ENCODE measurements around the gene CCDC186. TPM values are rescaled to one million over a fixed set of nuclear protein-coding genes. Genes with fewer than 3 reads are reported as not detected.

CCDC186 gene
- total and polyA plus RNA-seq, 2 donors from 2014 or later: 4.7 to 34.2 TPM

DNA sequence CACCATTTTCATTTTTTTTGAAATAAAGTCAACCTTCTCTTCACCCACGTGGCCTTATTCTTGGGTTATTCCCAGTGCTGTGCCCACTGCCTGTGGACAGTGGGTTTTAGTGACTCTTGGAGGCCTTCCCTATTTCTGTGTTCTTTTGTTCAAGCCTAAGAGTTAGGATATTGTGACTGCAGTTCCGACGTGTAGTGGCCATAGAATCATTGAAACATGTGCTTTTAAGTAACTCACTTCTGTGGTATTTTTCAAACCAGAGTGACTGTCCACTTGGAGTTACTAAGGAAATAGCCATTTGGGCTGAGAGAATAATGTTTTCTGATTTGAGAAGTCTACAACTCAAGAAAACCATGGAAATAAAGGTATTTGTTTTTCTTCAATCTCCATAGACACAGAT, 28.8 kb upstream of the CCDC186 start:
- TF ChIP-seq, protein P1, sequence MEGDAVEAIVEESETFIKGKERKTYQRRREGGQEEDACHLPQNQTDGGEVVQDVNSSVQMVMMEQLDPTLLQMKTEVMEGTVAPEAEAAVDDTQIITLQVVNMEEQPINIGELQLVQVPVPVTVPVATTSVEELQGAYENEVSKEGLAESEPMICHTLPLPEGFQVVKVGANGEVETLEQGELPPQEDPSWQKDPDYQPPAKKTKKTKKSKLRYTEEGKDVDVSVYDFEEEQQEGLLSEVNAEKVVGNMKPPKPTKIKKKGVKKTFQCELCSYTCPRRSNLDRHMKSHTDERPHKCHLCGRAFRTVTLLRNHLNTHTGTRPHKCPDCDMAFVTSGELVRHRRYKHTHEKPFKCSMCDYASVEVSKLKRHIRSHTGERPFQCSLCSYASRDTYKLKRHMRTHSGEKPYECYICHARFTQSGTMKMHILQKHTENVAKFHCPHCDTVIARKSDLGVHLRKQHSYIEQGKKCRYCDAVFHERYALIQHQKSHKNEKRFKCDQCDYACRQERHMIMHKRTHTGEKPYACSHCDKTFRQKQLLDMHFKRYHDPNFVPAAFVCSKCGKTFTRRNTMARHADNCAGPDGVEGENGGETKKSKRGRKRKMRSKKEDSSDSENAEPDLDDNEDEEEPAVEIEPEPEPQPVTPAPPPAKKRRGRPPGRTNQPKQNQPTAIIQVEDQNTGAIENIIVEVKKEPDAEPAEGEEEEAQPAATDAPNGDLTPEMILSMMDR (IDR thresholded peaks at IDR 0.05; ENCODE audit: borderline replicate concordance, extremely low read depth, insufficient read depth): no peak
- Histone ChIP-seq H3K4me1 (ENCODE audit: control insufficient read depth in 2 of 3, insufficient read depth in 2 of 3, low read depth in 1 of 3, low read length in 3 of 3) (no peaks in the 10 kb centered on the region), H3K9ac (ENCODE audit: low read length in 3 of 3) (no peak overlapping the region), H3K36me3 (ENCODE audit: control insufficient read depth in 2 of 3, insufficient read depth in 3 of 3, low read length in 3 of 3) (no peaks in the 10 kb centered on the region), H3K27ac (ENCODE audit: low read depth in 2 of 2, low read length in 2 of 2) (no peak overlapping the region), H3K9me3 (ENCODE audit: control insufficient read depth in 2 of 3, insufficient read depth in 1 of 3, low read length in 3 of 3) (no peaks in the 10 kb centered on the region), H3K4me3 (ENCODE audit: low read length in 3 of 3) (no peak overlapping the region), H3K27me3 (ENCODE audit: control insufficient read depth, insufficient read depth, low read length) (no peaks in the 10 kb centered on the region)
- no peak for FAIRE-seq
- intact Hi-C loops (cut with DNase I): no loop called here
- DNase-seq: no peak

GRCh38 chr10:114199239-114199638, 25.2 kb upstream of the CCDC186 start:
- H3K4me3 ChIP-seq (ENCODE audit: low read length in 3 of 3): no peak overlapping the region
- H3K9me3 ChIP-seq (ENCODE audit: control insufficient read depth in 2 of 3, insufficient read depth in 1 of 3, low read length in 3 of 3): no peaks in the 10 kb centered on the region
- no peaks in the 10 kb centered on the region for H3K36me3 ChIP-seq (ENCODE audit: control insufficient read depth in 2 of 3, insufficient read depth in 3 of 3, low read length in 3 of 3)
- intact Hi-C loops (cut with DNase I): no loop called here
- no peak for FAIRE-seq
- TF ChIP-seq, protein P1 (IDR thresholded peaks at IDR 0.05; ENCODE audit: borderline replicate concordance, extremely low read depth, insufficient read depth): no peak
- no peaks in the 10 kb centered on the region for H3K27me3 ChIP-seq (ENCODE audit: control insufficient read depth, insufficient read depth, low read length)
- DNase-seq: no peak
- H3K9ac ChIP-seq (ENCODE audit: low read length in 3 of 3): no peak overlapping the region
- H3K4me1 ChIP-seq (ENCODE audit: control insufficient read depth in 2 of 3, insufficient read depth in 2 of 3, low read depth in 1 of 3, low read length in 3 of 3): no peaks in the 10 kb centered on the region
- H3K27ac ChIP-seq (ENCODE audit: low read depth in 2 of 2, low read length in 2 of 2): no peak overlapping the region

- DNase-seq: no peak
- Histone ChIP-seq H3K4me1 (ENCODE audit: control insufficient read depth in 2 of 3, insufficient read depth in 2 of 3, low read depth in 1 of 3, low read length in 3 of 3) (no peaks in the 10 kb centered on the region), H3K27me3 (ENCODE audit: control insufficient read depth, insufficient read depth, low read length) (no peaks in the 10 kb centered on the region), H3K9me3 (ENCODE audit: control insufficient read depth in 2 of 3, insufficient read depth in 1 of 3, low read length in 3 of 3) (no peaks in the 10 kb centered on the region), H3K4me3 (ENCODE audit: low read length in 3 of 3) (no peak overlapping the region), H3K9ac (ENCODE audit: low read length in 3 of 3) (no peak overlapping the region), H3K36me3 (ENCODE audit: control insufficient read depth in 2 of 3, insufficient read depth in 3 of 3, low read length in 3 of 3) (no peaks in the 10 kb centered on the region), H3K27ac (ENCODE audit: low read depth in 2 of 2, low read length in 2 of 2) (no peak overlapping the region)
- intact Hi-C loops (cut with DNase I): no loop called here
- TF ChIP-seq, protein P1 (IDR thresholded peaks at IDR 0.05; ENCODE audit: borderline replicate concordance, extremely low read depth, insufficient read depth): no peak
- no peak for FAIRE-seq
Observed at GRCh38 chr10:114195079-114195478, 21.1 kb upstream of the CCDC186 start.

DNA sequence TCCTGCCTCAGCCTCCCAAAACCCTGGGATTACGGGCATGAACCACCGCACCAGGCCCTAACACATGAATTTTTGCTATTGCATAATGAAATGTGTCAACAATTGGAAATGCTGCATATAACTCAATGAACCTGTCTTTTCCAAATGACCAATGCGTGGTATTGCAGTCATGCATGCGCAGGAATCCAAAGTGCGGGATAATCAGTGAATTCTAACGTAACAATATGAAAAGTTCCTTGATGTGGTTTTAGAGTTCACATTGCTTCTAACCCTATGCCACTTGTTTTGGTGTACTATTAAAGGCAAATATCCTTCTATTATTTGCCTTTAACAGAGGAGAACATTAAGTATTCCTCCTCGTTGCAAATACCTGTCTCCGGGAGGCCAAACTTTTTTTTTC, 15.7 kb upstream of the CCDC186 start:
- Histone ChIP-seq H3K9ac (ENCODE audit: low read length in 3 of 3) (no peak overlapping the region), H3K9me3 (ENCODE audit: control insufficient read depth in 2 of 3, insufficient read depth in 1 of 3, low read length in 3 of 3) (no peaks in the 10 kb centered on the region), H3K4me1 (ENCODE audit: control insufficient read depth in 2 of 3, insufficient read depth in 2 of 3, low read depth in 1 of 3, low read length in 3 of 3) (peaks cover 0 to 5% (median 0%) of the 10 kb centered on the region in 3 donors), H3K36me3 (ENCODE audit: control insufficient read depth in 2 of 3, insufficient read depth in 3 of 3, low read length in 3 of 3) (no peaks in the 10 kb centered on the region), H3K27me3 (ENCODE audit: control insufficient read depth, insufficient read depth, low read length) (no peaks in the 10 kb centered on the region), H3K4me3 (ENCODE audit: low read length in 3 of 3) (no peak overlapping the region), H3K27ac (ENCODE audit: low read depth in 2 of 2, low read length in 2 of 2) (no peak overlapping the region)
- intact Hi-C loops (cut with DNase I): no loop called here
- FAIRE-seq: no peak
- no peak for DNase-seq
- TF ChIP-seq, protein P1 (IDR thresholded peaks at IDR 0.05; ENCODE audit: borderline replicate concordance, extremely low read depth, insufficient read depth): no peak

Measured in kidney (tissue), 14 donors.